ENCODE measurements around the gene WNK4.
A peak's percentile ranks its signal among the peaks of the same experiment; 100 is the strongest.

The WNK4 gene

GRCh38 chr17:42797067-42798007 is 16.9 kb downstream of the WNK4 start:
- DNase-seq, result no peak

- no peak for DNase-seq
Measured at GRCh38 chr17:42798011-42798382, 17.6 kb downstream of the WNK4 start.

GRCh38 chr17:42798383-42799380 is 18.3 kb downstream of the WNK4 start, which contains the start of the genes CNTD1 and COA3:
Gene CNTD1, plus strand, starts transcription at chr17:42798861. Its CDS starts 207 bp downstream, at chr17:42799068.
Gene COA3, minus strand, starts transcription at chr17:42798704. Its CDS starts 23 bp downstream, at chr17:42798681.
- DNase-seq, result peak; percentile 72

GRCh38 chr17:42803074-42803883 is 22.9 kb downstream of the WNK4 start:
- DNase-seq, result no peak

GRCh38 chr17:42804918-42805367 is 24.5 kb downstream of the WNK4 start:
- peak; percentile 78 for DNase-seq

GRCh38 chr17:42806249-42806648 is 25.8 kb downstream of the WNK4 start:
- DNase-seq, result no peak

- no peak for DNase-seq
Measured at GRCh38 chr17:42809250-42809649, 28.8 kb downstream of the WNK4 start.

GRCh38 chr17:42814633-42815399 is 34.4 kb downstream of the WNK4 start:
- peak; percentile 91 for DNase-seq

- no peak for DNase-seq
Measured at GRCh38 chr17:42817866-42818265, 37.5 kb downstream of the WNK4 start.

GRCh38 chr17:42818379-42818778 is 38.0 kb downstream of the WNK4 start:
- DNase-seq, result no peak

- peak; percentile 38 for DNase-seq
Measured at GRCh38 chr17:42819939-42820535, 39.6 kb downstream of the WNK4 start.

- DNase-seq, result no peak
Measured at GRCh38 chr17:42821176-42821575, 40.8 kb downstream of the WNK4 start.

GRCh38 chr17:42827472-42827871 is 47.1 kb downstream of the WNK4 start:
- no peak for DNase-seq

- no peak for DNase-seq
Measured at GRCh38 chr17:42830971-42831370, 50.6 kb downstream of the WNK4 start.

GRCh38 chr17:42832213-42832933 is 52.0 kb downstream of the WNK4 start:
- no peak for DNase-seq

- peak; percentile 70 for DNase-seq
Measured at GRCh38 chr17:42832934-42833766, 52.7 kb downstream of the WNK4 start, which contains the start of gene PSME3. Gene PSME3, plus strand, starts transcription at chr17:42833397. Its CDS starts 235 bp downstream, at chr17:42833632.

GRCh38 chr17:42833767-42834422 is 53.5 kb downstream of the WNK4 start:
- DNase-seq, result no peak

GRCh38 chr17:42835732-42836131 is 55.3 kb downstream of the WNK4 start:
- no peak for DNase-seq

Measured in NCI-H2029 (cell line).